Fibroblast of skin of abdomen (primary cell): ENCODE data around the gene MASTL. TPM values are rescaled to one million over a fixed set of nuclear protein-coding genes. Genes with fewer than 3 reads are reported as not detected.
"Not testable (repeated sequence)": the region's sequence is repeated elsewhere in the genome, so short reads cannot be mapped to it uniquely, and the experiment has no call there.

Experiments
- DNase-seq: peaks from one replicate; pipeline ENCODE4 v3.0.0-alpha.2; 2013
- polyA plus RNA-seq, 2 experiments: library from polyadenylated mRNA; unstranded; fragments of 120-200 nt; gene quantifications; one replicate each; pipeline ENCODE4 v1.2.1, GENCODE V29; 2013; ENCODE audit not compliant: insufficient read length in 2 of 2

MASTL gene
- polyA plus RNA-seq (2013, experiment 1 of 2; ENCODE audit: insufficient read length): 7.1 TPM
- 7.4 TPM for polyA plus RNA-seq (2013, experiment 2 of 2; ENCODE audit: insufficient read length)

GRCh38 chr10:27155066-27155754, at the start of gene MASTL:
TSS of gene MASTL (plus strand) at chr10:27155352. CDS start at chr10:27155427, 75 bp downstream.
- DNase-seq: peak; percentile 95

DNA sequence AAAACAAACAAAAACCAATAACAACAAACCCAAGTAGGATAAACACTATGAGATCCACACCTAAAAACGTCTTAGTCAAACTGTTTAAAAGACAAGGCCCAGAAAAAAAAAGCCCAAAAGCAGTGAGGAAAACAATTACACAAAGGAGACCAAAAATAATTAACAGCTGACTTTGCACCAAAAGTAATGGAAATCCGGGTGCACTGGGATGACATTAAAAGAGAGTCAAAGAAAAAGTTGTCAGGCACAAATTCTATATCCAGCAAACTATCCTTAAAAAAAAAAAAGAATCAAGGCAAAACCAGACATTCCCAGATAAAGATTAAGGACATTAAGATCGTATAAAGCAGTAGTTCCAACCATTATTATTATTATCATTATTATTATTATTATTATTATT, 47.0 kb upstream of the MASTL start:
- no peak for DNase-seq

DNA sequence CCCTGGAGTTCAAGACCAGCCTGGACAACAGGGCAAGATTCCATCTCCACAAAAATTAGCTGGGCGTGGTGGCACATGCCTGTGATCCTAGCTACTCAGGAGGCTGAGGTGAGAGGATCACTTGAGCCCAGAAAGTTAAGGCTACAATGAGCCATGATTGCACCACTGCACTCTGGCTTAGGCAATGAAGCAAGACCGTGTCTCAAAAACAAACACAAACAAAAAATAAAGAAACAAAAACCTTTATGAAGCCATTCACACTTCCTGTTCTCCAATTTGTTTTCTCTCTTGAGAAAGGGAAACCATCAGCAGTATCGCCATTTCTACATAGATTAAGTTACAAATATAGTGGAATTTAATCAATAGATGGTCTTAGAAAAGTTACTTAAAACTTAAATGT, 20.8 kb upstream of the MASTL start:
- no peak for DNase-seq

GRCh38 chr10:27138277-27138676, 16.9 kb upstream of the MASTL start:
- DNase-seq: no peak

GRCh38 chr10:27143686-27144085, 11.5 kb upstream of the MASTL start:
- DNase-seq: no peak

DNA sequence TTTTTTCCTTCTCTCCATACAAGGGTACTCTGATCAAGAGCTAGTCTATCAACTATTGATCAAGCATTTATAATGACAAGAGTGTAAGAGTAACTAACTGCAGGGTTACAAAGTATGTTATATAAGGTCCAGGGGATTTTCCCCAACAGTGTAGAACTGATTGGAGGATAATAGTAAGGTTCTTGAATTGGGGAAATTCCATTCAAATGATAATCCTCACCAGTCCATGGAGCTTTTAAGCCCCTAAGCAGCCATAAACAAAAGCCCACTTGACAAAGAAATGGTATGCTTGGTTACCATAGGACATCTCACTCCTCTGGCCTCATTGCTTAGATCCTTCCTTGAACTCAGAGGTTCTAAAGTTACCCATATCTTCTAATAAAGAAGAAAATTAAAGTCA, 9.2 kb upstream of the MASTL start:
- DNase-seq: no peak

GRCh38 chr10:27147701-27148100, 7.5 kb upstream of the MASTL start:
- DNase-seq: no peak

- DNase-seq: no peak
These were observed 4.9 kb upstream of the MASTL start for GRCh38 chr10:27150261-27150660.

DNA sequence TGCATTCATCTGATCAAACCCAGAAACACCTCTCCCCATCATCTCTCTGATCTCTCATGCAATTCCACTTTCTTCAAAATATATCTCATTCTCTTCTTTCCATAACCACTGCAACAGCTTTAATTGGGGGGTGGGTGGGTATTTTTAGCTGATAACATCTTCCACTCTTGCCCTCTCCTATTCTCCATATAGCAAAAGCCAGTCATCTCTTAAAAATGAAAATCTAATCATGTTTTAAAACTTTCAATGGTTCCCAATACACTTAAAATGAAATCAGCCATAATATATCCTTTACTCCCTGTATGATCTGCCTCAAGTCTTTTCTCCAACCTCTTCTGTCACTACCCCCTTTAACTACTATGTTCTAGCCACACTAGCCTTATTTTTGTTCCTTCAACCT, 2.5 kb upstream of the MASTL start:
- no peak for DNase-seq

GRCh38 chr10:27153329-27153728, 1.8 kb upstream of the MASTL start:
- no peak for DNase-seq

- DNase-seq: peak; percentile 10
These were observed 1.3 kb upstream of the MASTL start for GRCh38 chr10:27153845-27154193.

DNA sequence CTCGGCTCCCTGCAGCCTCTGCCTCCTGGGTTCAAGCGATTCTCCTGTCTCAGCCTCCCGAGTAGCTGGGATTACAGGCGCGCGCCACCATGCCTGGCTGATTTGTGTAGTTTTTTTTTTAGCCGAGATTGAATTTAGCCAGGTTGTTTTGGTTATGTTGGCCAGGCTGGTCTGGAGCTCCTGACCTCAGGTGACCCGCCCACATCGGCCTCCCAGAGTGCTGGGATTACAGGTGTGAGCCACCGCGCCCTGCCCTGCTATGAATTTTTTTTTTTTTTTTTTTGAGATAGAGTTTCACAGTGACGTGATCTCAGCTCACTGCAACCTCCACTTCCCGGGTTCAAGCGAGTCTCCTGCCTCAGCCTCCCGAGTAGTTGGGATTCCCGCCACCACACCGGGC, 1.4 kb downstream of the MASTL start:
- not testable (repeated sequence) for DNase-seq

DNA sequence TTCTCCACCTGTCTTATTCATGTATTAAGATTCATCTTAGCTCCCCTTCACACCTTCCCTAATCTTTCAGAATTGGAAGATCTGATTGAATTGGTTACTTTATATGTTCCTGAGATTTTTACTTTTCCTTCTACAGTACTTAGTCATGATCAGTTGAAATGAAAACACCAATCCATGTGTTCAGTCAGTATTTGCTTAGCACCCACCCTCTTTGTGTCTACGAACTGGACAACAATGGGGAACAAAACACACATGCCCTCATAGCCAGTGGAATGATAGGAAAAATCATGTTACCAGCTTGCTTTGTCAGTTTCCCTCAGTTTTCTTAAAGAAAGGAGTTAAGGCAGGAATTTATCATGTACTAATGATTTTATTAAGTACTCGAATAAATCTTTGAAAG, 2.0 kb downstream of the MASTL start:
- no peak for DNase-seq

DNA sequence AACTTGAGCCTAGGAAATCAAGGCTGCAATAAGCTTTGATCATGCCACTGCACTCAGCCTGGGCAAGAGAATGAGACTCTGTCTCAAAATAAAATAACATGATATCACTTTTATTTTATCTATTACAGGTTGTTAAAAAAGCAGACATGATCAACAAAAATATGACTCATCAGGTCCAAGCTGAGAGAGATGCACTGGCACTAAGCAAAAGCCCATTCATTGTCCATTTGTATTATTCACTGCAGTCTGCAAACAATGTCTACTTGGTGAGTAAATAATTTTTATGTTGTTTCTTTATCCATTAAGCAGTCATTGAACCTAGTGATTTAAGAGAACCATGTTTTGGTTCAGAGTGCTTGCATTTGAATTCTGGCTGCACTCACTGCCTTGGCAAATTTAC, 3.3 kb downstream of the MASTL start:
- DNase-seq: no peak

- no peak for DNase-seq
These were observed 14.7 kb downstream of the MASTL start for GRCh38 chr10:27169849-27170248.

- DNase-seq: no peak
These were observed 33.1 kb downstream of the MASTL start for GRCh38 chr10:27188259-27188658.

DNA sequence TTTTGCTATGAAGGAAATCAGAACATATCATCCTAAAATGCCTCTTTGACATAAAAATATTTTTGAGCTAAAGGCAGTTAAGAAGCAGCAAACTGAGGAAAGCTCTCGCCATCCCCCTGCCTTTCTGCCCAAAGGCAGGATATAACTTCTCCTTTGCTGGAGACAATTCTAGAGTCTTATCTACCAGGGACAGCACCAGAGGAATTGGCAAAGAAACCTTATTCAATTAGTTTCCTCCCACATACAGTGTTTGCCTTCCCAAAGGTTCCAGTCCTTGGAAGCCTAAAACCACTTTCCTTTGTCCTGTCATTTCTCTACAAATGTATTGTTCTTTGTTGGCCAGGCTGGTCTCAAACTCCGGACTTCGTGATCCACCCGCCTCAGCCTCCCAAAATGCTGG, 33.7 kb downstream of the MASTL start:
- no peak for DNase-seq

DNA sequence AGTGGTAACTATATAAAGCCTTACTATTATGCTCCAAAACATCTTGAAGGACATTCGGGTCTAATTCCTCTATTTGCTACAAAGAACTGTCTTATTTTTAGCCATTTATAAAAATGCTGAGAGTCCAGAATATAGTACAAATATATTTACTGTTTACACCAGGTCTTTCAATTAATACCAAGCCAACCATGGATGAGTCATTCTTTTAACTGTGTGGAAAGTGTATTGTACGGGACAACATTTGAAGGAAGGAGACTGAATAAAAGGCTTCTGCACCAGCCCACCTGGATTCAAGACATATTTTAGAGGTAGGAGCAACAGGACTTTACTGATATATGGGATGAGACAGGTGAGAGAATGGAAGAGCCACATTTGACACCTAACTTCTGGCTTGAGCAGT, 35.4 kb downstream of the MASTL start:
- DNase-seq: no peak

DNA sequence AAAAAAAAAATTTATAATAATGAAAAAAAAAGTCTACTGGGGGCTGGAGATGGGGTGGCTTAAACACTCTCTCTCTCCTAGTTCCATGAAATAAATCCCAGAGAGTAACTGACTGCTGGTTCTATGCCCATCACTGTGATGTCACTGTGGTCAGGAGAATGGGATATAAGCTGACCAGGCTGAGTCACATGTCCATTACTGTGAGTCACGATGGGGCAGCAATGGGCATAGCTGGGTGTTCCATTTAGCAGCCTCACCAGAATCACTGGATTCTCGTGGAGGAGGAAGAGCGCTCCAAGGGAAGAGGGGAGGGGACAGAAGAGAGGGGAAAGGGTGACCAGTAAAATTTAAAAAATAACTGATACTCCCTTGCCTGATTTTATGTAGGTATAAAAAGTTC, 37.1 kb downstream of the MASTL start:
- DNase-seq: peak; percentile 75

DNA sequence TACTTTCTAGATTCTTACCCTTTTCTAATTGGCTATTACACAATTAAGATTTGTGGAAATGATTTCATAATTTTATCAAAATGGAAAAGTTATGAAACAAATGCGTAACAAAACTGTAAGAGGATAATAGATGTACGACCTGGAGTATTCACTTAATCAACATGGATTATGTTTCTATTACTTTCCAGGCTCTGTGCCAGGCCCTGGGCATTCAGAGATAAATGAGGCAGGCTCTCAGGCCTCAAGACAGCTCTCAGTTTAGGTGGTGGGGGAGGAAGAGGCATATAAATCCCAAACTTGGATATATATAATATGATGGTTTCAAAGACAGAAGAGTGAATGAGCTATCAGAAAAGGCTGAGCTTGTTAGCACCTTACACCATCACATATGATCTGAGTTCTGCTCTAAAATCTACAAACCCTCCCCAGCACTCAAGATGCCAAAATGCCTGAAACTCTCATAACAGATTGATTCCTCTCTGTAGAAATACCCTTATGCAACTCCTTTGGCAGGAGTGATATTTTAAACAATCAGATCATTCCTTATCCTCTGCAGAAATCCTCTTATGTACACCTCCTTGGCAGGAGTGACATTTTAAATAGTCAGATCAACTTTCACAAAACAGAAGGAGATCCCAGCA, 42.9 kb downstream of the MASTL start:
- no peak for DNase-seq

- DNase-seq: no peak
These were observed 48.7 kb downstream of the MASTL start for GRCh38 chr10:27203806-27204205.

DNA sequence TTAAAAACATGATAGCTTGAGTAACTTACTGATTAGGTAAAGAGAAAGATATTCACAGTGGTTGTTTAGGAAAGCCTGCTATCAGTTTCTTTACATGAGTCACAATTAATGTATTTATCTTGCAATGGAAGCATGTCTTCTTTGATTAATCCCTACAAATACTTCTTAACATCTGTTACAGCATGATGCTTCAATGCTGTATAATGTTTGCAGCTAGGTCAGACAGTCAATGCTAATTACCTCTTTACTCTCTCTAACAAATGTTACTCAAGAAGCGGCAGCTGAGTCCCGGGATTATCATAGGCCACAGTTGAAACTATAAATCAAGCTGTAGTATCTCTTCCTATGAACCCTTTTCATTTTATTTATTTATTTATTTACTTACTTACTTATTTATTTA, 52.2 kb downstream of the MASTL start:
- DNase-seq: no peak

- peak; percentile 28 for DNase-seq
These were observed 68.8 kb downstream of the MASTL start for GRCh38 chr10:27223964-27224363.

DNA sequence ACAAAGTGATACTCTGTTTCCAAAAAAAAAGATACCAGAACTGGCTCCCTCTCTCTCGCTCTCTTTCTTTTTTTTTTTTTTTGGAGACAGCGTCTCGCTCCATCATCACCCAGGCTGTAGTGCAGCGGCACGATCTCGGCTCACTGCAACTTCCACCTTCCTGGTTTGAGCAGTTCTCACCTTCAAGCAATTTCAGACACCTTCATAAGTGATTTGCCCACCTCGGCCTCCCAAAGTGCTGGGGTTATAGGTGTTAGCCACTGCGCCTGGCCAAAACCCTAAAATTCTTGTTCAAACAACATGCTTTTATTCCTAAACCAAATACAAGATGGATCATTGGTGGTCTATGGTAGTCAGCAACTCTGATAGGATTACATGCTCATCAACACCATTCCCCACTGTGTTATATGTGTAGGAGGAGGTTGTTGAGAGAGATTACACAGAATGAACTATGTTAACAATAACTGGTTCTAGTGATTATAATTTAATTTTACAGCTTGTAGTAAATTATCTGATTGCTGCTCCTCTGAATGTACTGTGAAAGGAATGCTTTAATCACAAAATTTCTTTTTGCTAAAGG, 69.9 kb downstream of the MASTL start:
- no peak for DNase-seq
